Naive thymus-derived CD4-positive, alpha-beta T cell (primary cell): Measurements from ENCODE around the gene RASL11A. TPM values are rescaled to one million over a fixed set of nuclear protein-coding genes. Genes with fewer than 3 reads are reported as not detected.

ENCODE experiments used
- ATAC-seq: fragments of 150-1000 bp; cut with Tn5 transposase; 2 replicates; pipeline ENCODE4 v1.10.0; 2021; ENCODE audit warnings: mild to moderate bottlenecking, moderate library complexity
- CTCF ChIA-PET: fragments of 350-600 bp; sonication (Branson Sonifier 250); formaldehyde crosslinking; loops from one replicate; lab custom pipeline; 2021; ENCODE audit warnings: antibody characterized with exemption; lab: Charles Lee
- POLR2A ChIA-PET: fragments of 350-600 bp; sonication (Branson Sonifier 250); formaldehyde crosslinking; loops from one replicate; lab custom pipeline; 2021; ENCODE audit warnings: antibody characterized with exemption, inconsistent platforms; lab: Charles Lee
- DNase-seq, 9 donors: peaks; one replicate each; pipeline versions ENCODE4 v3.0.0 to v3.0.0-alpha.2; 2020 to 2022; ENCODE audit warnings: mixed read lengths in 1 of 9
- H3K27ac ChIP-seq: one replicate; pipeline ENCODE4 v1.7.0; 2013; ENCODE audit warnings: mild to moderate bottlenecking, low read depth, low read length, moderate library complexity
- H3K27me3 ChIP-seq, 2 donors: one replicate each; pipeline ENCODE4 v1.7.0; 2013; ENCODE audit warnings: low read length in 2 of 2, mild to moderate bottlenecking in 2 of 2, moderate library complexity in 2 of 2; ENCODE audit not compliant: control insufficient read depth in 2 of 2, insufficient read depth in 2 of 2
- H3K36me3 ChIP-seq, 3 experiments: 1 replicate in 2 of 3; 2 replicates in 1 of 3; pipeline ENCODE4 v1.7.0; 2013; ENCODE audit warnings: low read length in 3 of 3, mild to moderate bottlenecking in 3 of 3, moderate library complexity in 1 of 3; ENCODE audit not compliant: insufficient read depth in 3 of 3, control insufficient read depth in 2 of 3
- H3K4me1 ChIP-seq, 2 donors: one replicate each; pipeline ENCODE4 v1.7.0; 2013; ENCODE audit warnings: low read length in 2 of 2, mild to moderate bottlenecking in 2 of 2, moderate library complexity in 1 of 2; ENCODE audit not compliant: control insufficient read depth in 2 of 2, insufficient read depth in 2 of 2
- H3K4me3 ChIP-seq: 2 replicates; pipeline ENCODE4 v1.7.0; 2013; ENCODE audit warnings: mild to moderate bottlenecking, low read length
- H3K9me3 ChIP-seq, 3 experiments: 1 replicate in 2 of 3; 2 replicates in 1 of 3; pipeline ENCODE4 v1.7.0; 2013; ENCODE audit warnings: low read length in 3 of 3; ENCODE audit not compliant: control insufficient read depth in 2 of 3
- H3K27ac Mint-ChIP-seq, 9 donors: one replicate each; pipeline ENCODE4 v1.8.0; 2020 to 2022; ENCODE audit warnings: mixed read lengths in 9 of 9, mild to moderate bottlenecking in 8 of 9, moderate library complexity in 5 of 9, inconsistent platforms in 2 of 9
- H3K27me3 Mint-ChIP-seq, 5 donors: one replicate each; pipeline ENCODE4 v1.8.0; 2021 to 2022; ENCODE audit warnings: mixed read lengths in 5 of 5, mild to moderate bottlenecking in 1 of 5
- H3K36me3 Mint-ChIP-seq, 5 donors: one replicate each; pipeline ENCODE4 v1.8.0; 2020 to 2022; ENCODE audit warnings: mixed read lengths in 5 of 5, mild to moderate bottlenecking in 3 of 5, inconsistent platforms in 1 of 5
- H3K4me1 Mint-ChIP-seq, 7 donors: one replicate each; pipeline ENCODE4 v1.8.0; 2020 to 2022; ENCODE audit warnings: mixed read lengths in 7 of 7, mild to moderate bottlenecking in 3 of 7, inconsistent platforms in 1 of 7
- H3K4me3 Mint-ChIP-seq, 10 donors: one replicate each; pipeline ENCODE4 v1.8.0; 2020 to 2022; ENCODE audit warnings: mild to moderate bottlenecking in 10 of 10, mixed read lengths in 10 of 10, moderate library complexity in 6 of 10, inconsistent platforms in 2 of 10
- H3K9me3 Mint-ChIP-seq, 11 donors: one replicate each; pipeline ENCODE4 v1.8.0; 2020 to 2022; ENCODE audit warnings: mixed read lengths in 11 of 11, mild to moderate bottlenecking in 4 of 11, inconsistent platforms in 1 of 11, moderate library complexity in 1 of 11
- intact Hi-C, 2 donors: fragments of 100-400 bp; cut with micrococcal nuclease; formaldehyde crosslinking; loops; one replicate each; pipeline ENCODE4 v1.15.1; 2023
- polyA plus RNA-seq, 2 donors: library from polyadenylated mRNA; unstranded; fragments of 300-500 nt; fragmentation: Illumina TruSeq; gene quantifications; one replicate each; pipeline ENCODE4 v1.2.3, GENCODE V29; 2021
- total RNA-seq, 6 experiments: library from RNA in 5 of 6; stranded (reverse) in 5 of 6; gene quantifications; 1 replicate in 5 of 6; 2 replicates in 1 of 6; pipeline ENCODE4 v1.2.3 and lab custom pipeline; 2021 to 2026

RASL11A gene
- total and polyA plus RNA-seq, 7 experiments from 2014 or later: 0.44 to 3.0 (median 0.86) TPM

- CTCF ChIA-PET: no interaction called here
- no peak overlapping the region for H3K27ac ChIP-seq
- no peak for ATAC-seq
- H3K27me3 ChIP-seq: no peaks in the 10 kb centered on the region
- H3K4me3 Mint-ChIP-seq: no peak overlapping the region
- H3K4me1 Mint-ChIP-seq: peaks cover 16 to 76% (median 57%) of the 10 kb centered on the region in 7 donors
- peaks cover 3 to 12% (median 7%) of the 10 kb centered on the region in 5 donors for H3K36me3 Mint-ChIP-seq
- H3K27me3 Mint-ChIP-seq: no peaks in the 10 kb centered on the region
- H3K36me3 ChIP-seq: peaks cover 0 to 7% (median 0%) of the 10 kb centered on the region in 3 experiments
- DNase-seq: no peak
- peaks cover 0 to 1% (median 0%) of the 10 kb centered on the region in 11 donors for H3K9me3 Mint-ChIP-seq
- peaks cover 0 to 4% of the 10 kb centered on the region in 2 donors for H3K4me1 ChIP-seq
- intact Hi-C loops: no loop called here
- POLR2A ChIA-PET: no interaction called here
- H3K27ac Mint-ChIP-seq: peak overlapping the region in 6 of 9 donors; percentile 14 to 71 (median 56)
- no peak overlapping the region for H3K4me3 ChIP-seq
- no peaks in the 10 kb centered on the region for H3K9me3 ChIP-seq
Observed at GRCh38 chr13:27264181-27264580, 6.4 kb upstream of the RASL11A start.

- no peak overlapping the region for H3K4me3 ChIP-seq
- peaks cover 0 to 7% (median 0%) of the 10 kb centered on the region in 3 experiments for H3K36me3 ChIP-seq
- ChIA-PET POLR2A (no interaction called here), CTCF (no interaction called here)
- no peak overlapping the region for H3K27ac ChIP-seq
- peaks cover 0 to 4% of the 10 kb centered on the region in 2 donors for H3K4me1 ChIP-seq
- Mint-ChIP-seq H3K4me1 (peaks cover 11 to 71% (median 52%) of the 10 kb centered on the region in 7 donors), H3K9me3 (peaks cover 0 to 1% (median 0%) of the 10 kb centered on the region in 11 donors), H3K27me3 (no peaks in the 10 kb centered on the region), H3K36me3 (peaks cover 3 to 7% (median 4%) of the 10 kb centered on the region in 5 donors), H3K4me3 (no peak overlapping the region), H3K27ac (peak overlapping the region in 6 of 9 donors; percentile 14 to 71 (median 56))
- ATAC-seq (no peak), DNase-seq (no peak)
- no peaks in the 10 kb centered on the region for H3K9me3 ChIP-seq
- intact Hi-C loops: no loop called here
- no peaks in the 10 kb centered on the region for H3K27me3 ChIP-seq
Observed at GRCh38 chr13:27264648-27265047, 6.0 kb upstream of the RASL11A start.

GRCh38 chr13:27266917-27267316 lies 3.7 kb upstream of the RASL11A start:
- H3K27me3 ChIP-seq: no peaks in the 10 kb centered on the region
- intact Hi-C loops: no loop called here
- H3K36me3 Mint-ChIP-seq: peaks cover 0 to 6% (median 0%) of the 10 kb centered on the region in 5 donors
- no peak overlapping the region for H3K27ac ChIP-seq
- H3K4me3 Mint-ChIP-seq: no peak overlapping the region
- no peak overlapping the region for H3K4me3 ChIP-seq
- no peak for DNase-seq
- no peaks in the 10 kb centered on the region for H3K9me3 ChIP-seq
- H3K36me3 ChIP-seq: peaks cover 0 to 5% (median 0%) of the 10 kb centered on the region in 3 experiments
- H3K27me3 Mint-ChIP-seq: peaks cover 0 to 10% (median 0%) of the 10 kb centered on the region in 5 donors
- peak overlapping the region in 1 of 9 donors; percentile 66 for H3K27ac Mint-ChIP-seq
- no peaks in the 10 kb centered on the region for H3K9me3 Mint-ChIP-seq
- CTCF ChIA-PET: interaction anchor here (1.0 kb wide), 1 partner anchor 102 kb away, joined by 4 read pairs; no protein-coding TSS in a partner anchor
- peaks cover 0 to 4% of the 10 kb centered on the region in 2 donors for H3K4me1 ChIP-seq
- POLR2A ChIA-PET: interaction anchor here (1.2 to 1.4 kb wide), 3 partner anchors 13 to 94 kb away, joined by 3 to 5 read pairs (median 4); no protein-coding TSS in a partner anchor
- H3K4me1 Mint-ChIP-seq: peaks cover 9 to 63% (median 42%) of the 10 kb centered on the region in 7 donors
- no peak for ATAC-seq

- DNase-seq: no peak
- ChIA-PET POLR2A (interaction anchor here (1.2 to 1.4 kb wide), 4 partner anchors 13 to 94 kb away, joined by 3 to 5 read pairs (median 4); partner anchors contain the start of gene RPL21), CTCF (interaction anchor here (1.0 kb wide), 1 partner anchor 102 kb away, joined by 4 read pairs; no protein-coding TSS in a partner anchor)
- intact Hi-C loops: no loop called here
- Histone ChIP-seq H3K4me1 (peaks cover 0 to 4% of the 10 kb centered on the region in 2 donors), H3K27ac (no peak overlapping the region), H3K9me3 (no peaks in the 10 kb centered on the region), H3K27me3 (no peaks in the 10 kb centered on the region), H3K36me3 (peaks cover 0 to 5% (median 0%) of the 10 kb centered on the region in 3 experiments), H3K4me3 (no peak overlapping the region)
- H3K27ac Mint-ChIP-seq: peak overlapping the region in 1 of 9 donors; percentile 66
- ATAC-seq: no peak
- peaks cover 0 to 15% (median 4%) of the 10 kb centered on the region in 5 donors for H3K27me3 Mint-ChIP-seq
- H3K4me1 Mint-ChIP-seq: peaks cover 9 to 59% (median 35%) of the 10 kb centered on the region in 7 donors
- peaks cover 0 to 4% (median 0%) of the 10 kb centered on the region in 5 donors for H3K36me3 Mint-ChIP-seq
- no peak overlapping the region for H3K4me3 Mint-ChIP-seq
- H3K9me3 Mint-ChIP-seq: no peaks in the 10 kb centered on the region
Observed at GRCh38 chr13:27267596-27267995, 3.0 kb upstream of the RASL11A start.

GRCh38 chr13:27269114-27269665 lies 1.4 kb upstream of the RASL11A start:
- Mint-ChIP-seq H3K36me3 (peaks cover 0 to 9% (median 0%) of the 10 kb centered on the region in 5 donors), H3K27me3 (peaks cover 0 to 28% (median 9%) of the 10 kb centered on the region in 5 donors), H3K4me1 (peaks cover 9 to 45% (median 24%) of the 10 kb centered on the region in 7 donors), H3K27ac (no peak overlapping the region), H3K4me3 (peak overlapping the region in 5 of 10 donors; percentile 9 to 94 (median 85)), H3K9me3 (no peaks in the 10 kb centered on the region)
- intact Hi-C loops: no loop called here
- H3K27me3 ChIP-seq: no peaks in the 10 kb centered on the region
- no peaks in the 10 kb centered on the region for H3K9me3 ChIP-seq
- DNase-seq: no peak
- peaks cover 0 to 4% of the 10 kb centered on the region in 2 donors for H3K4me1 ChIP-seq
- POLR2A ChIA-PET: no interaction called here
- no peak overlapping the region for H3K4me3 ChIP-seq
- no peak for ATAC-seq
- CTCF ChIA-PET: no interaction called here
- peaks cover 0 to 5% (median 0%) of the 10 kb centered on the region in 3 experiments for H3K36me3 ChIP-seq
- H3K27ac ChIP-seq: no peak overlapping the region

GRCh38 chr13:27271570-27272096 lies 1.0 kb downstream of the RASL11A start:
- POLR2A ChIA-PET: interaction anchor here (1.1 to 2.2 kb wide), 3 partner anchors 21 to 39 kb away, joined by 3 to 8 read pairs (median 4); partner anchors contain the start of gene RPL21

More at GRCh38 chr13:27271570-27272096, 1.0 kb downstream of the RASL11A start:
- H3K27me3 Mint-ChIP-seq: peaks cover 0 to 49% (median 9%) of the 10 kb centered on the region in 5 donors
- peaks cover 0 to 2% (median 0%) of the 10 kb centered on the region in 11 donors for H3K9me3 Mint-ChIP-seq
- intact Hi-C loops: loop anchor here (1.0 to 10.0 kb wide), 11 partner anchors 22 to 349 kb away; partner anchors contain the start of genes LNX2 (in 1 of the 2), MTIF3 (in 1 of the 2) and POLR1D (in 1 of the 2)
- H3K4me1 Mint-ChIP-seq: peaks cover 7 to 32% (median 15%) of the 10 kb centered on the region in 7 donors
- Histone ChIP-seq H3K27me3 (peaks cover 0 to 3% of the 10 kb centered on the region in 2 donors), H3K36me3 (peaks cover 0 to 5% (median 0%) of the 10 kb centered on the region in 3 experiments), H3K9me3 (no peaks in the 10 kb centered on the region), H3K4me1 (peaks cover 0 to 4% of the 10 kb centered on the region in 2 donors), H3K27ac (peak overlapping the region; percentile 75), H3K4me3 (peak overlapping the region; percentile 90)
- no peak for ATAC-seq
- H3K4me3 Mint-ChIP-seq: peak overlapping the region; percentile 88 to 96 (median 92)
- no peak for DNase-seq
- H3K27ac Mint-ChIP-seq: peak overlapping the region in 7 of 9 donors; percentile 17 to 82 (median 76)
- CTCF ChIA-PET: interaction anchor here (0.6 to 0.9 kb wide), 2 partner anchors 178 to 325 kb away, joined by 3 to 6 read pairs; no protein-coding TSS in a partner anchor
- peaks cover 0 to 7% (median 0%) of the 10 kb centered on the region in 5 donors for H3K36me3 Mint-ChIP-seq
